ENCODE results near the gene NFX1.

NFX1 gene

GRCh38 chr9:33418090-33418489, 127.8 kb downstream of the NFX1 start:
- no peak for TF ChIP-seq CTCF (conservative IDR thresholded peaks at IDR 0.05; ENCODE audit: low read length)
- H3K4me3 ChIP-seq (ENCODE audit: low read length), result no peak overlapping the region
- no peak for DNase-seq (ENCODE audit: low read depth)

DNA sequence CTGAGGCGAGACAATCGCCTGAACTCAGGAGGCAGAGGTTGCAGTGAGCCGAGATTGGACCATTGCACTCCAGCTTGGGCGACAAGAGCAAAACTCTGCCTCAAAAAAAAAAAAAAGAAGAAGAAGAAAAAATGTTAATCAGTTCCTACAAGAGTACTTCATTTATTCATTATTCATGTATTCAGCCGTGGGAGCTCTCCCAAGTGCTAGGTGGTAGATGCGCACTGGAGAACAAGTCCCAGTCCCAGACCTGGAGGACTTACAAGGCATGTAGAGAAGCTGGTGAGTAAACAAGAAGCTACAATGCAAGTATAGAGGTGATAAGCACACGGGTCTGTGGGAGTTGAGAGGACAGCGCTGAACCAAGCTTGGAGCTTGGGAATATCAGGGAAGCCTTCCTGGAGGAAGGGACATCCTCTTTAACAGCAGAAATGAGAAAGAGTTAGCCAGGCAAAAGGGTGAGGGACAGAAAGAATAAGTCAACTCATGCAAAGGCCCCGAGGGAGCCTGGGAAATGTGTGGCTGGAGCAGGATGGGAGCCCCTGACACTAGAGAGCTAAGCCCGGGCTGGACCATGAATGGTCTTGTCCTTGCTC, 129.5 kb downstream of the NFX1 start:
- no peak overlapping the region for H3K4me3 ChIP-seq (ENCODE audit: low read length)
- no peak for TF ChIP-seq CTCF (conservative IDR thresholded peaks at IDR 0.05; ENCODE audit: low read length)
- no peak for DNase-seq (ENCODE audit: low read depth)

Measured in AG10803 (cell line).